Coronary artery (tissue), 2 donors: ENCODE data around the gene UCK1.

Experiments used
- DNase-seq: peaks from one replicate; pipeline ENCODE4 v3.0.0-alpha.2; 2017; ENCODE audit warnings: low spot score
- H3K27ac ChIP-seq, 2 donors: fragments of 200-600 bp; sonication (generic); one replicate each; pipeline ENCODE4 v1.5.1; 2016 to 2019
- H3K4me3 ChIP-seq: fragments of 200-600 bp; sonication (generic); 2 replicates; pipeline ENCODE4 v1.5.1; 2016; ENCODE audit warnings: mild to moderate bottlenecking, moderate library complexity
- TF ChIP-seq, protein P1 (sequence below): fragments of 200-600 bp; sonication (generic); IDR thresholded peaks from one replicate; pipeline ENCODE4 v1.5.1; 2019; ENCODE audit warnings: antibody characterized with exemption

Gene UCK1

GRCh38 chr9:131487621-131488031, 43.4 kb downstream of the UCK1 start:
- no peak overlapping the region for H3K4me3 ChIP-seq
- TF ChIP-seq, protein P1, sequence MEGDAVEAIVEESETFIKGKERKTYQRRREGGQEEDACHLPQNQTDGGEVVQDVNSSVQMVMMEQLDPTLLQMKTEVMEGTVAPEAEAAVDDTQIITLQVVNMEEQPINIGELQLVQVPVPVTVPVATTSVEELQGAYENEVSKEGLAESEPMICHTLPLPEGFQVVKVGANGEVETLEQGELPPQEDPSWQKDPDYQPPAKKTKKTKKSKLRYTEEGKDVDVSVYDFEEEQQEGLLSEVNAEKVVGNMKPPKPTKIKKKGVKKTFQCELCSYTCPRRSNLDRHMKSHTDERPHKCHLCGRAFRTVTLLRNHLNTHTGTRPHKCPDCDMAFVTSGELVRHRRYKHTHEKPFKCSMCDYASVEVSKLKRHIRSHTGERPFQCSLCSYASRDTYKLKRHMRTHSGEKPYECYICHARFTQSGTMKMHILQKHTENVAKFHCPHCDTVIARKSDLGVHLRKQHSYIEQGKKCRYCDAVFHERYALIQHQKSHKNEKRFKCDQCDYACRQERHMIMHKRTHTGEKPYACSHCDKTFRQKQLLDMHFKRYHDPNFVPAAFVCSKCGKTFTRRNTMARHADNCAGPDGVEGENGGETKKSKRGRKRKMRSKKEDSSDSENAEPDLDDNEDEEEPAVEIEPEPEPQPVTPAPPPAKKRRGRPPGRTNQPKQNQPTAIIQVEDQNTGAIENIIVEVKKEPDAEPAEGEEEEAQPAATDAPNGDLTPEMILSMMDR = no peak
- H3K27ac ChIP-seq = no peak overlapping the region
- DNase-seq = no peak

GRCh38 chr9:131487001-131487400, 44.1 kb downstream of the UCK1 start:
- no peak overlapping the region for H3K4me3 ChIP-seq
- DNase-seq = no peak
- TF ChIP-seq, protein P1 = no peak
- no peak overlapping the region for H3K27ac ChIP-seq

DNA sequence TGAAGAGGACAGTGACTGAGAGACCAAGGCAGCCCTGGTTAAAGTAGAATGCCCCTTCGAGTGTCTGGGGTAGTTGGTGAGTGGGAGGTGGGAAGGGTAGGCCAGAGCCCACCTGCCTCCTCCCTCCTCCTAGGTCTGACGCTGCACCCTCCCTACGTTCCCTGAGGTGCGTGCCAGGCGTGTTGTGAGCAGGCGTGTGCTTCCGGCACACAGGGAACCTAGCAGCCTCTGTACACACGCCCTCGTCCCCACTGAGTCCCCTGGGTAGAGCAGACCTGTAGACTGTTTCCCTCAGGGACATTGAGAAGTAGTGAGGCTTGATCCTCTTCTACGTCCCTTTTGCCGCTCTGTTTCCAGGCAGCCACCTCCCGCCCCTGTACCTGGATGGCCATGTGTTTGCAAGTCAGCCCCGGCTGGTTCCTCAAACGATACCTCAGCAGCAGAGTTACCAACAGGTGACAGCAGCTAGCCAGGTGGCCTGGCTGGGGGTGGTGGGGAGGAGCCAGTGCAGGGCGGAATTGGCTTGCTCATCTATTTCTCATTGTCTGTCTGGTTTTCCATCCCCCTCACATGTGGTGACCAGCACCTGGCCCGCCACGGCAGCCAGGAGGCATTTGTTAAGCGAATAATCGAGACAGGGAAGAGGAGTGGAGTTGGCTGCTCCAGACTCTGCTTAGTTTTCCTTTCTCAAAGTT, 45.2 kb downstream of the UCK1 start:
- TF ChIP-seq, protein P1 = no peak

DNA sequence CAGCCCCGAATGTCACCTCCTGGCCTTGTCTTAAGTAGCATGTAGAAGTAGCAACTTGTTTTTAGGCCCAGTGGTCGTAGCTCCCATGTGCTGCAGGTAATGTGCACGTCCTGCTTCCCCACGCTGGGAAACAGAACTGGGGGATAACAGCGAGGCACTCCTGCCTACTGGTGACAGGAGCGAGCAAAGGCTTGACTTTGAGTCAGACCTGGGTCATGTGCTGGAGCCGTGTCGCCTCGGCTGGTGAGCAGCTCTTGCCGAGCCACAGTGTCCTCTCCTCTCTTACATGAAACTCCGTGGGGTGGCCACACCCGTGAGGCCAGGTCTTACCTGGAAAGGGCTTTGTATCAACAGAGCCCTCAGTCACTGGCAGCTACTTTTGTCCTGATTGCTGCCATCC, 45.9 kb downstream of the UCK1 start:
- no peak for DNase-seq
- TF ChIP-seq, protein P1 = no peak
- no peak overlapping the region for H3K27ac ChIP-seq
- no peak overlapping the region for H3K4me3 ChIP-seq

More for the DNA sequence above, 45.2 kb downstream of the UCK1 start:
- Histone ChIP-seq H3K27ac (no peak overlapping the region), H3K4me3 (no peak overlapping the region)
- no peak for DNase-seq

DNA sequence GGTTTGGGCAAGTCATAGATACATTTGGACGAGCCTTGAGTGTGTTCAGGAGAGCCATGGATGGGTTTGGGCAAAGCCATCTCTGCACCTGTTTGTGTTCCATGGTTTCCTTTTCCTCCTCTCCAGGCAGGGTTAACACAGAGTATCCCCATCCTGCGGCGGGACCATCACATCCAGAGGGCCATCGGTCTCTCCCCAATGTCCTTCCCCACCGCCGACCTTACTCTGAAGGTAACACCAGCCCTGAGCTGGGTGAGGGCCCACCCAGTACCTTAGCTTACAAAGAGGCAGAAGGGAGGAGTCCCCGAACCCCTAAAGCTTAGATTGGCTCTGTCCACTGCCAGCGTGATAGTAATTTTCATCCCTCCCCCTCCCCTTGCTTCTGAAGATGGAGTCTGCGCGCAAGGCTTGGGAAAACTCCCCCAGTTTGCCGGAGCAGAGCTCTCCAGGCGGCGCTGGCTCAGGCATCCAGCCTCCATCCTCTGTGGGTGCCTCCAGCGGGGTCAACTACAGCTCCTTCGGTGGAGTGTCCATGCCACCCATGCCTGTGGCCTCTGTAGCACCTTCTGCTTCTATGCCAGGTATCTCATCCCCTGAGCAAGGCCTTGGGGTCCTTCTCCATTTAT, 46.4 kb downstream of the UCK1 start:
- no peak overlapping the region for H3K4me3 ChIP-seq

DNA sequence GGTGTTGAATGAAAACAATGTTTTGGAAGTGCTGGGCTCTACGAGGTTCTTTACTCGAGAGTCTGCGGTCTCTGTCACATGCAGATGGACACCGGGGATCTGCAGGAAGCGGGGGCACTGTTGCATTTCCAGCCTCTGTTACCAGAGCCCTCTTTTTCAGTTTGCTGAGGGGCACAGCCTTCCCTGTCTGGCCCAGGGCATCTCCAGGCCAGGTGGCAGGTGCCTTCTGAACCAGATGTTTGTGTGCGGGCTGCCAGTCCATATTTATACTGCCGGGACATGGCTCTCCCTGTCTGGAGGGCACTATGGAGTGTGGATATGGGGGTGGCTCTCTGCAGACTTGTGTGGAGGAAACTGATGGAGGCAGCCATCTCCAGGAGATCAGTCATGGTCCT, 47.0 kb downstream of the UCK1 start:
- no peak overlapping the region for H3K4me3 ChIP-seq
- TF ChIP-seq, protein P1 = no peak
- H3K27ac ChIP-seq = no peak overlapping the region
- no peak for DNase-seq

More for the DNA sequence above, 46.4 kb downstream of the UCK1 start:
- TF ChIP-seq, protein P1 = no peak
- no peak overlapping the region for H3K27ac ChIP-seq
- no peak for DNase-seq
